Measurements from ENCODE around the gene GSTA5. TPM values are rescaled to one million over a fixed set of nuclear protein-coding genes. Genes with fewer than 3 reads are reported as not detected.
"Not testable (repeated sequence)": the region's sequence is repeated elsewhere in the genome, so short reads cannot be mapped to it uniquely, and the experiment has no call there.

The GSTA5 gene
- total RNA-seq, 1 experiment from 2014 or later: not detected

GRCh38 chr6:52825270-52825793 is 15.3 kb downstream of the GSTA5 start:
- POLR2A ChIA-PET (ENCODE audit: low non-redundant PET); BruUV-seq (replicated peaks); H3K36me3 ChIP-seq (ENCODE audit: insufficient read depth, low read length, poor library complexity, severe bottlenecking); CTCF ChIA-PET; H3K4me1 ChIP-seq (ENCODE audit: insufficient read depth, low read length, poor library complexity, severe bottlenecking); DNase-seq (ENCODE audit: low spot score); intact Hi-C loops (cut with micrococcal nuclease; ENCODE audit: unreplicated experiment); H3K27ac ChIP-seq (ENCODE audit: low read depth, low read length, poor library complexity, severe bottlenecking); H3K4me3 ChIP-seq (ENCODE audit: low read depth, low read length, poor library complexity, severe bottlenecking); H3K27me3 ChIP-seq (replicated peaks; ENCODE audit: insufficient read depth, low read depth, low read length, poor library complexity); H3K9me3 ChIP-seq (ENCODE audit: low read depth, low read length, poor library complexity, severe bottlenecking): not testable (repeated sequence)

GRCh38 chr6:52821842-52822241 is 18.8 kb downstream of the GSTA5 start:
- CTCF ChIA-PET: no interaction called here
- intact Hi-C loops (cut with micrococcal nuclease; ENCODE audit: unreplicated experiment): no loop called here
- TF ChIP-seq CTCF (conservative IDR thresholded peaks at IDR 0.05; ENCODE audit: low read depth, low read length): no peak
- no peak for TF ChIP-seq EZH2 (IDR thresholded peaks at IDR 0.05; ENCODE audit: borderline replicate concordance, low read depth, low read length, poor library complexity, severe bottlenecking)
- POLR2A ChIA-PET (ENCODE audit: low non-redundant PET): interaction anchor here (0.6 kb wide), 1 partner anchor 110 kb away, joined by 4 read pairs; no protein-coding TSS in a partner anchor
- Histone ChIP-seq H3K36me3 (ENCODE audit: insufficient read depth, low read length, poor library complexity, severe bottlenecking) (no peaks in the 10 kb centered on the region), H3K27me3 (replicated peaks; ENCODE audit: insufficient read depth, low read depth, low read length, poor library complexity) (no peaks in the 10 kb centered on the region), H3K4me1 (ENCODE audit: insufficient read depth, low read length, poor library complexity, severe bottlenecking) (no peaks in the 10 kb centered on the region), H3K4me3 (ENCODE audit: low read depth, low read length, poor library complexity, severe bottlenecking) (no peak overlapping the region), H3K9me3 (ENCODE audit: low read depth, low read length, poor library complexity, severe bottlenecking) (no peaks in the 10 kb centered on the region), H3K27ac (ENCODE audit: low read depth, low read length, poor library complexity, severe bottlenecking) (no peak overlapping the region)
- BruUV-seq (replicated peaks): no TSS peak
- no peak for DNase-seq (ENCODE audit: low spot score)

GRCh38 chr6:52820198-52820597 is 20.4 kb downstream of the GSTA5 start:
- TF ChIP-seq CTCF (conservative IDR thresholded peaks at IDR 0.05; ENCODE audit: low read depth, low read length): no peak
- no peak for TF ChIP-seq EZH2 (IDR thresholded peaks at IDR 0.05; ENCODE audit: borderline replicate concordance, low read depth, low read length, poor library complexity, severe bottlenecking)
- H3K36me3 ChIP-seq (ENCODE audit: insufficient read depth, low read length, poor library complexity, severe bottlenecking): no peaks in the 10 kb centered on the region
- no peak overlapping the region for H3K27ac ChIP-seq (ENCODE audit: low read depth, low read length, poor library complexity, severe bottlenecking)
- no peak for DNase-seq (ENCODE audit: low spot score)
- CTCF ChIA-PET: no interaction called here
- H3K4me1 ChIP-seq (ENCODE audit: insufficient read depth, low read length, poor library complexity, severe bottlenecking): no peaks in the 10 kb centered on the region
- POLR2A ChIA-PET (ENCODE audit: low non-redundant PET): no interaction called here
- intact Hi-C loops (cut with micrococcal nuclease; ENCODE audit: unreplicated experiment): no loop called here
- no TSS peak for BruUV-seq (replicated peaks)
- no peaks in the 10 kb centered on the region for H3K27me3 ChIP-seq (replicated peaks; ENCODE audit: insufficient read depth, low read depth, low read length, poor library complexity)
- H3K4me3 ChIP-seq (ENCODE audit: low read depth, low read length, poor library complexity, severe bottlenecking): no peak overlapping the region
- H3K9me3 ChIP-seq (ENCODE audit: low read depth, low read length, poor library complexity, severe bottlenecking): no peaks in the 10 kb centered on the region

Measured in A673 (cell line).